ENCODE measurements around the gene HTR3C. TPM values are rescaled to one million over a fixed set of nuclear protein-coding genes. Genes with fewer than 3 reads are reported as not detected.

Gene HTR3C
- total RNA-seq, 1 experiment from 2014 or later: not detected

- no peak for DNase-seq
- Histone ChIP-seq H2BK120ac (ENCODE audit: low read depth, low read length, poor library complexity, severe bottlenecking) (no peak overlapping the region), H4K8ac (replicated peaks; ENCODE audit: insufficient read length, low read depth, low read length) (no peak overlapping the region), H3K4ac (ENCODE audit: low read depth, low read length) (no peak overlapping the region), H2BK12ac (ENCODE audit: insufficient read length, low read depth, low read length) (no peak overlapping the region), H3K4me1 (ENCODE audit: insufficient read depth, low read length) (no peaks in the 10 kb centered on the region), H3K23me2 (ENCODE audit: insufficient read length, low read depth, low read length, poor library complexity, severe bottlenecking) (no peaks in the 10 kb centered on the region), H3K18ac (ENCODE audit: insufficient read length, low read depth, low read length) (no peak overlapping the region), H4K5ac (ENCODE audit: insufficient read length, low read depth, low read length) (no peak overlapping the region), H3K23ac (ENCODE audit: insufficient read length, low read depth, low read length) (no peak overlapping the region), H3K27me3 (ENCODE audit: insufficient read depth, low read length) (no peaks in the 10 kb centered on the region), H3T11ph (ENCODE audit: low read length) (no peak overlapping the region), H3K9ac (ENCODE audit: extremely low read depth, insufficient read length, low read length) (no peak overlapping the region), H4K91ac (ENCODE audit: insufficient read length, low read depth, low read length) (no peak overlapping the region), H3K79me1 (ENCODE audit: insufficient read depth, low read depth, low read length, poor library complexity, severe bottlenecking) (no peaks in the 10 kb centered on the region), H3K4me2 (ENCODE audit: insufficient read depth, insufficient read length, low read length) (no peak overlapping the region), H2AFZ (ENCODE audit: low read length) (no peak overlapping the region), H2BK20ac (ENCODE audit: low read depth, low read length, poor library complexity, severe bottlenecking) (no peak overlapping the region), H4K20me1 (ENCODE audit: control insufficient read depth, insufficient read depth, insufficient read length) (no peaks in the 10 kb centered on the region), H2BK5ac (ENCODE audit: insufficient read length, low read length) (no peak overlapping the region), H3K27ac (ENCODE audit: insufficient read length, low read depth, low read length) (no peak overlapping the region), H3K79me2 (ENCODE audit: insufficient read depth, low read length) (no peaks in the 10 kb centered on the region), H3K14ac (ENCODE audit: insufficient read depth, low read length) (no peak overlapping the region), H3K56ac (ENCODE audit: insufficient read length, low read depth, low read length) (no peak overlapping the region), H2BK15ac (ENCODE audit: low read depth, low read length) (no peak overlapping the region), H3K9me3 (ENCODE audit: control insufficient read depth, low read depth, low read length) (no peaks in the 10 kb centered on the region), H2AK5ac (ENCODE audit: insufficient read length, low read length) (no peak overlapping the region)
- no peaks in the 10 kb centered on the region for H3K36me3 Mint-ChIP-seq (ENCODE audit: insufficient read depth in 1 of 3, low read depth in 3 of 3)
- no peak overlapping the region for H3K4me3 Mint-ChIP-seq
- no peak for TF ChIP-seq CTCF (conservative IDR thresholded peaks at IDR 0.05)
- WGBS (ENCODE audit: extremely low coverage, insufficient read length, low lambda C conversion rate): no CpG with 5 or more reads among the region's 3 CpGs
- H3K27ac Mint-ChIP-seq: no peak overlapping the region
- H3K4me1 Mint-ChIP-seq: no peaks in the 10 kb centered on the region
- no peaks in the 10 kb centered on the region; a peak in 1 of 5 replicates for H3K9me3 Mint-ChIP-seq
- H3K27me3 Mint-ChIP-seq (ENCODE audit: low read depth): peaks cover 2% of the 10 kb centered on the region
Observed at GRCh38 chr3:184030536-184030935, 22.3 kb upstream of the HTR3C start.
